HepG2 (cell line): Measurements from ENCODE around the gene SAMM50. TPM values are rescaled to one million over a fixed set of nuclear protein-coding genes. Genes with fewer than 3 reads are reported as not detected.

Experiments
- ATF3 ChIP-seq: sonication (generic); formaldehyde crosslinking; IDR thresholded peaks from 2 replicates; pipeline ENCODE4 v1.4.0; 2020; ENCODE audit warnings: missing genetic modification reagents
- EHMT2 ChIP-seq: fragments of 200-600 bp; sonication (generic); IDR thresholded peaks from 2 replicates; pipeline ENCODE4 v1.7.0; 2017; ENCODE audit warnings: antibody characterized with exemption, low read depth, low read length, borderline replicate concordance
- HNRNPUL1 ChIP-seq: fragments of 200-400 bp; formaldehyde crosslinking; IDR thresholded peaks from 2 replicates; pipeline ENCODE4 v1.6.1; 2017; ENCODE audit warnings: low read depth, mild to moderate bottlenecking, low read length, moderate library complexity
- HOXA7 ChIP-seq: sonication (generic); formaldehyde crosslinking; IDR thresholded peaks from 2 replicates; pipeline ENCODE4 v1.8.1; 2022; ENCODE audit warnings: mild to moderate bottlenecking, missing genetic modification reagents, moderate library complexity
- HOXA9 ChIP-seq: sonication (generic); formaldehyde crosslinking; IDR thresholded peaks from 2 replicates; pipeline ENCODE4 v1.8.1; 2022; ENCODE audit warnings: missing genetic modification reagents, mild to moderate bottlenecking, moderate library complexity, borderline replicate concordance
- IRF9 ChIP-seq: sonication (generic); formaldehyde crosslinking; IDR thresholded peaks from 2 replicates; pipeline ENCODE4 v1.8.0; 2022; ENCODE audit warnings: missing genetic modification reagents, mild to moderate bottlenecking, borderline replicate concordance
- KAT2B ChIP-seq: fragments of 150-350 bp; IDR thresholded peaks from 2 replicates; pipeline ENCODE4 v1.6.1; 2014; ENCODE audit warnings: low read depth, low read length, borderline replicate concordance
- KAT7 ChIP-seq: IDR thresholded peaks from 2 replicates; pipeline ENCODE4 v1.6.1; 2018; ENCODE audit warnings: borderline replicate concordance, missing compliant biosample characterization
- NR2F2 ChIP-seq: IDR thresholded peaks from 2 replicates; pipeline ENCODE4 v1.6.1; 2012; ENCODE audit warnings: low read depth, inconsistent platforms, borderline replicate concordance
- SNAPC4 ChIP-seq: sonication (generic); formaldehyde crosslinking; IDR thresholded peaks from 2 replicates; pipeline ENCODE4 v1.4.0; 2020; ENCODE audit warnings: mild to moderate bottlenecking, missing genetic modification reagents
- USF2 ChIP-seq, 2 experiments: sonication (generic) in 1 of 2; formaldehyde crosslinking in 1 of 2; IDR thresholded peaks; 2 replicates each; pipeline versions ENCODE4 v1.5.1 to v1.6.1; 2011 to 2020; ENCODE audit warnings: borderline replicate concordance in 1 of 2, low read depth in 1 of 2, low read length in 1 of 2, mild to moderate bottlenecking in 1 of 2, missing genetic modification reagents in 1 of 2, moderate library complexity in 1 of 2
- ZNF432 ChIP-seq: sonication (generic); formaldehyde crosslinking; IDR thresholded peaks from 2 replicates; pipeline ENCODE4 v1.5.0; 2020; ENCODE audit warnings: missing genetic modification reagents, mild to moderate bottlenecking, borderline replicate concordance
- ZNF468 ChIP-seq: sonication (generic); formaldehyde crosslinking; IDR thresholded peaks from 2 replicates; pipeline ENCODE4 v1.8.0; 2022; ENCODE audit warnings: mild to moderate bottlenecking, moderate library complexity, missing genetic modification reagents
- ZNF549 ChIP-seq: sonication (generic); formaldehyde crosslinking; IDR thresholded peaks from 2 replicates; pipeline ENCODE4 v1.5.0; 2020; ENCODE audit warnings: missing genetic modification reagents
- ZNF562 ChIP-seq: sonication (generic); formaldehyde crosslinking; IDR thresholded peaks from 2 replicates; pipeline ENCODE4 v1.8.0; 2022; ENCODE audit warnings: missing genetic modification reagents, borderline replicate concordance
- ZNF563 ChIP-seq: sonication (generic); formaldehyde crosslinking; IDR thresholded peaks from 2 replicates; pipeline ENCODE4 v1.8.0; 2022; ENCODE audit warnings: mild to moderate bottlenecking, moderate library complexity, missing genetic modification reagents
- ZNF883 ChIP-seq: sonication (generic); formaldehyde crosslinking; IDR thresholded peaks from 2 replicates; pipeline ENCODE4 v1.5.1; 2020; ENCODE audit warnings: mild to moderate bottlenecking, missing genetic modification reagents; ENCODE audit errors: not compliant biosample characterization
- polyA plus RNA-seq, 8 experiments: library from polyadenylated mRNA; depleted of rRNA in 3 of 8; stranded (reverse) in 7 of 8; unstranded in 1 of 8; fragments of >200 nt; fragmentation: Illumina TruSeq in 4 of 8; extraction: Trizol in 4 of 8; gene quantifications; 2 replicates each; pipeline versions ENCODE4 v1.2.1 to v1.2.3, GENCODE V29; 2011 to 2016; ENCODE audit warnings: low read depth in 4 of 8, missing spikeins in 1 of 8, mixed read lengths in 1 of 8; ENCODE audit not compliant: insufficient read depth in 1 of 8
- total RNA-seq, 5 experiments: library from RNA; depleted of rRNA; stranded (reverse); fragments of >200 nt; fragmentation: Illumina TruSeq; extraction: Trizol; gene quantifications; 2 replicates each; pipeline ENCODE4 v1.2.3, GENCODE V29; 2016; ENCODE audit warnings: low read depth in 1 of 5

The SAMM50 gene
- total and polyA plus RNA-seq, 2 of the 13 experiments (the other 11 are each of a cell fraction or from before 2014, with no cell fraction given), result 34.7 to 63.4 TPM

- TF ChIP-seq ATF3 (CRISPR knock-in tag) (no peak; the same call in 1 of the 2 replicates), EHMT2 (no peak; the same call in 1 of the 2 replicates), SNAPC4 (CRISPR knock-in tag) (0 out of 2 replicates have a peak, but pooled peaks have one; percentile 57), NR2F2 (peak; percentile 13; the same call in 1 of the 2 replicates), KAT7 (CRISPR knock-in tag) (peak; percentile 69; the same call in 1 of the 2 replicates), ZNF432 (CRISPR knock-in tag) (no peak), USF2 (IDR thresholded peaks at IDR 0.05; ENCODE audit: low read depth, low read length) (no peak), USF2 (CRISPR knock-in tag; IDR thresholded peaks at IDR 0.05; ENCODE audit: borderline replicate concordance) (peak; percentile 63; the same call in 1 of the 2 replicates), IRF9 (CRISPR knock-in tag) (peak; percentile 85; the same call in 1 of the 2 replicates), ZNF883 (CRISPR knock-in tag) (peak; percentile 21), HOXA7 (CRISPR knock-in tag) (0 out of 2 replicates have a peak, but pooled peaks have one; percentile 40), ZNF562 (CRISPR knock-in tag) (no peak; the same call in 1 of the 2 replicates), ZNF468 (CRISPR knock-in tag) (no peak; the same call in 1 of the 2 replicates), HOXA9 (peak; percentile 79; the same call in 1 of the 2 replicates), ZNF549 (CRISPR knock-in tag) (no peak), KAT2B (no peak), ZNF563 (CRISPR knock-in tag) (no peak; the same call in 1 of the 2 replicates), HNRNPUL1 (0 out of 2 replicates have a peak, but pooled peaks have one; percentile 33)
These were observed at the start of gene SAMM50 (continued) for GRCh38 chr22:43955040-43955882.
